ENCODE measurements around the gene GDPD5. TPM values are rescaled to one million over a fixed set of nuclear protein-coding genes. Genes with fewer than 3 reads are reported as not detected.

Gene GDPD5
- total and polyA plus RNA-seq, 9 of the 15 experiments (the other 6 are each of a cell fraction or from before 2014, with no cell fraction given): 0.32 to 27.3 (median 8.0) TPM

- Histone ChIP-seq H3K9me3 (replicated peaks; ENCODE audit: control insufficient read depth, insufficient read depth, low read depth, low read length) (no peaks in the 10 kb centered on the region), H3K9ac (ENCODE audit: insufficient read depth in 1 of 2, low read depth in 2 of 2, low read length in 2 of 2) (no peak overlapping the region), H3K27me3 (ENCODE audit: control insufficient read depth in 2 of 2, insufficient read depth in 2 of 2, low read length in 2 of 2) (no peaks in the 10 kb centered on the region), H3K9me1 (ENCODE audit: control insufficient read depth, insufficient read depth, low read length) (no peaks in the 10 kb centered on the region), H3K36me3 (ENCODE audit: control insufficient read depth, insufficient read depth, low read length) (no peaks in the 10 kb centered on the region), H3K4me3 (no peak overlapping the region), H3K4me2 (ENCODE audit: insufficient read depth, low read length) (no peak overlapping the region), H4K20me1 (replicated peaks; ENCODE audit: control insufficient read depth, insufficient read depth, low read length) (no peaks in the 10 kb centered on the region), H3K27ac (ENCODE audit: extremely low read depth, low read depth, low read length) (no peak overlapping the region), H3K79me2 (ENCODE audit: control insufficient read depth, insufficient read depth, low read length) (no peaks in the 10 kb centered on the region), H2AFZ (ENCODE audit: low read depth, low read length) (0 out of 2 replicates have a peak overlapping the region, but pooled peaks have one; percentile 30), H3K4me1 (replicated peaks in 1 of 2; ENCODE audit: control insufficient read depth in 2 of 2, insufficient read depth in 2 of 2, low read length in 2 of 2) (peaks cover 47 to 58% of the 10 kb centered on the region in 2 experiments)
- BruUV-seq (replicated peaks): no TSS peak
- FAIRE-seq (no peak), ATAC-seq (no peak), DNase-seq (ENCODE audit: extremely low read depth in 1 of 4, low spot score in 3 of 4) (no peak)
- ChIA-PET CTCF (ENCODE audit: low intra/inter-chr PET ratio) (no interaction called here), POLR2A (no interaction called here)
- in situ Hi-C loops (cut with MboI) (no loop called here), intact Hi-C loops (cut with micrococcal nuclease) (no loop called here)
- 72% methylated on average over 3 of the region's 3 CpGs for WGBS (ENCODE audit: insufficient coverage, low coverage, missing lambda C conversion rate)
- TF ChIP-seq EP300 (IDR thresholded peaks at IDR 0.05; ENCODE audit: low read length): no peak
- no peak for TF ChIP-seq RBBP5 (IDR thresholded peaks at IDR 0.05; ENCODE audit: borderline replicate concordance, insufficient read depth, low read length, poor library complexity, severe bottlenecking)
- no peak for TF ChIP-seq CBFA2T2 (conservative IDR thresholded peaks at IDR 0.05)
- no peak for TF ChIP-seq TFAM (CRISPR knock-in tag; conservative IDR thresholded peaks at IDR 0.05)
- no peak for TF ChIP-seq PHB (CRISPR knock-in tag; IDR thresholded peaks at IDR 0.05)
- TF ChIP-seq TAF1 (IDR thresholded peaks at IDR 0.05; ENCODE audit: control insufficient read depth, extremely low read depth, insufficient read depth, low read length, severe bottlenecking): no peak
- TF ChIP-seq HDGF (IDR thresholded peaks at IDR 0.05): no peak
- TF ChIP-seq ARNT (IDR thresholded peaks at IDR 0.05): no peak
- no peak for TF ChIP-seq HOXB6 (CRISPR knock-in tag; IDR thresholded peaks at IDR 0.05; ENCODE audit: borderline replicate concordance)
- no peak for TF ChIP-seq SIN3A (IDR thresholded peaks at IDR 0.05; ENCODE audit: borderline replicate concordance in 2 of 2, control insufficient read depth in 1 of 2, low read depth in 2 of 2, low read length in 2 of 2)
- TF ChIP-seq NFIX (CRISPR knock-in tag; IDR thresholded peaks at IDR 0.05; ENCODE audit: low read depth): no peak
- no peak for TF ChIP-seq NRF1 (conservative IDR thresholded peaks at IDR 0.05 in 1 of 2, IDR thresholded peaks at IDR 0.05 in 1 of 2)
- TF ChIP-seq MITF (IDR thresholded peaks at IDR 0.05): no peak
- no peak for TF ChIP-seq E2F6 (IDR thresholded peaks at IDR 0.05; ENCODE audit: borderline replicate concordance in 1 of 2, extremely low read depth in 1 of 2, insufficient read depth in 1 of 2, insufficient read length in 1 of 2, low read depth in 1 of 2, low read length in 1 of 2, poor library complexity in 1 of 2, severe bottlenecking in 1 of 2)
- TF ChIP-seq SMC3 (conservative IDR thresholded peaks at IDR 0.05; ENCODE audit: insufficient read depth, low read depth, low read length): no peak
- no peak for TF ChIP-seq BRD9 (IDR thresholded peaks at IDR 0.05; ENCODE audit: low read depth, partially characterized antibody)
Measured at GRCh38 chr11:75556275-75556674, 30.5 kb upstream of the GDPD5 start.
